ENCODE measurements around the gene ARMS2.

- no peak for TF ChIP-seq TAF1 (IDR thresholded peaks at IDR 0.05; ENCODE audit: low read depth)
- no peak for TF ChIP-seq CTCF (IDR thresholded peaks at IDR 0.05; ENCODE audit: poor library complexity, severe bottlenecking)
- no peak for TF ChIP-seq EP300 (conservative IDR thresholded peaks at IDR 0.05; ENCODE audit: poor library complexity, severe bottlenecking)
Measured at GRCh38 chr10:122445904-122446303, 8.5 kb upstream of the ARMS2 start.

All from neural cell (in vitro differentiated cells).